HTERT RPE-1 (cell line): Measurements from ENCODE around the gene DYRK1A.

Source experiments
- in situ Hi-C: fragments of 300-500 bp; cut with MboI; formaldehyde crosslinking; loops from 4 replicates; pipeline ENCODE4 v1.14.3; 2020; ENCODE audit warnings: low sequenced_read_pairs

Gene DYRK1A

GRCh38 chr21:37447288-37447936 lies 80.8 kb downstream of the DYRK1A start:
- in situ Hi-C loops: no loop called here

- in situ Hi-C loops: no loop called here
These were observed 82.8 kb downstream of the DYRK1A start for GRCh38 chr21:37449302-37449937.

GRCh38 chr21:37450445-37450941 lies 83.9 kb downstream of the DYRK1A start:
- in situ Hi-C loops: no loop called here

GRCh38 chr21:37451446-37451845 lies 84.9 kb downstream of the DYRK1A start:
- in situ Hi-C loops: no loop called here

- in situ Hi-C loops: no loop called here
These were observed 85.7 kb downstream of the DYRK1A start for GRCh38 chr21:37452227-37452626.

GRCh38 chr21:37453350-37453749 lies 86.8 kb downstream of the DYRK1A start:
- in situ Hi-C loops: no loop called here

- in situ Hi-C loops: no loop called here
These were observed 88.4 kb downstream of the DYRK1A start for GRCh38 chr21:37454869-37455503.

GRCh38 chr21:37455504-37455911 lies 88.9 kb downstream of the DYRK1A start:
- in situ Hi-C loops: no loop called here

GRCh38 chr21:37458669-37459276 lies 92.2 kb downstream of the DYRK1A start:
- in situ Hi-C loops: no loop called here

GRCh38 chr21:37459575-37459974 lies 93.0 kb downstream of the DYRK1A start:
- in situ Hi-C loops: no loop called here

- in situ Hi-C loops: no loop called here
These were observed 93.6 kb downstream of the DYRK1A start for GRCh38 chr21:37460196-37460595.

GRCh38 chr21:37461479-37461878 lies 94.9 kb downstream of the DYRK1A start:
- in situ Hi-C loops: no loop called here

- in situ Hi-C loops: no loop called here
These were observed 95.7 kb downstream of the DYRK1A start for GRCh38 chr21:37462087-37462861.

GRCh38 chr21:37463083-37463801 lies 96.7 kb downstream of the DYRK1A start:
- in situ Hi-C loops: no loop called here

- in situ Hi-C loops: no loop called here
These were observed 100.5 kb downstream of the DYRK1A start for GRCh38 chr21:37467082-37467481.

- in situ Hi-C loops: no loop called here
These were observed 102.3 kb downstream of the DYRK1A start for GRCh38 chr21:37468909-37469308.

- in situ Hi-C loops: no loop called here
These were observed 102.9 kb downstream of the DYRK1A start for GRCh38 chr21:37469441-37469840.

- in situ Hi-C loops: no loop called here
These were observed 106.0 kb downstream of the DYRK1A start for GRCh38 chr21:37472581-37472980.

GRCh38 chr21:37473491-37473890 lies 106.9 kb downstream of the DYRK1A start:
- in situ Hi-C loops: no loop called here

GRCh38 chr21:37474342-37474741 lies 107.8 kb downstream of the DYRK1A start:
- in situ Hi-C loops: no loop called here
